HG03432 (cell line): ENCODE measurements around the gene RAD51B.
A peak's percentile ranks its signal among the peaks of the same experiment; 100 is the strongest.

Source experiments
- ATAC-seq: cut with Tn5 transposase; IDR thresholded peaks from one replicate; pipeline ENCODE4 v1.9.1; 2021; ENCODE audit warnings: mild to moderate bottlenecking, moderate library complexity; ENCODE audit not compliant: unreplicated experiment

The RAD51B gene

GRCh38 chr14:68343534-68344118 is 524.0 kb downstream of the RAD51B start:
- ATAC-seq, result no peak

- ATAC-seq, result no peak
Observed at GRCh38 chr14:68345738-68346137, 526.2 kb downstream of the RAD51B start.

GRCh38 chr14:68346556-68347343 is 527.2 kb downstream of the RAD51B start:
- ATAC-seq, result no peak

GRCh38 chr14:68349900-68350629 is 530.5 kb downstream of the RAD51B start:
- no peak for ATAC-seq

- no peak for ATAC-seq
Observed at GRCh38 chr14:68355415-68355814, 535.8 kb downstream of the RAD51B start.

- ATAC-seq, result no peak
Observed at GRCh38 chr14:68357777-68358176, 538.2 kb downstream of the RAD51B start.

GRCh38 chr14:68358500-68358899 is 538.9 kb downstream of the RAD51B start:
- ATAC-seq, result no peak

- no peak for ATAC-seq
Observed at GRCh38 chr14:68359022-68359836, 539.6 kb downstream of the RAD51B start.

- no peak for ATAC-seq
Observed at GRCh38 chr14:68359837-68360552, 540.4 kb downstream of the RAD51B start.

GRCh38 chr14:68361231-68361630 is 541.7 kb downstream of the RAD51B start:
- no peak for ATAC-seq

- no peak for ATAC-seq
Observed at GRCh38 chr14:68362846-68363245, 543.3 kb downstream of the RAD51B start.

- no peak for ATAC-seq
Observed at GRCh38 chr14:68363466-68363842, 543.9 kb downstream of the RAD51B start.

GRCh38 chr14:68363843-68364767 is 544.5 kb downstream of the RAD51B start:
- no peak for ATAC-seq

GRCh38 chr14:68364792-68365192 is 545.2 kb downstream of the RAD51B start:
- no peak for ATAC-seq

- no peak for ATAC-seq
Observed at GRCh38 chr14:68365228-68365627, 545.6 kb downstream of the RAD51B start.

- no peak for ATAC-seq
Observed at GRCh38 chr14:68366656-68367055, 547.1 kb downstream of the RAD51B start.

- ATAC-seq, result no peak
Observed at GRCh38 chr14:68367536-68367935, 548.0 kb downstream of the RAD51B start.

- peak; percentile 50 for ATAC-seq
Observed at GRCh38 chr14:68368850-68369249, 549.3 kb downstream of the RAD51B start.

GRCh38 chr14:68369281-68370056 is 549.9 kb downstream of the RAD51B start:
- ATAC-seq, result peak; percentile 57
